CD14-positive monocyte (primary cell): Measurements from ENCODE around the gene EML1. TPM values are rescaled to one million over a fixed set of nuclear protein-coding genes. Genes with fewer than 3 reads are reported as not detected.

Source experiments
- DNase-seq, 3 donors: peaks; one replicate each; pipeline ENCODE4 v3.0.0-alpha.2; 2011 to 2022
- H2AFZ ChIP-seq: 2 replicates; pipeline ENCODE4 v1.6.0; 2012; ENCODE audit warnings: mild to moderate bottlenecking, low read depth, low read length, inconsistent platforms; ENCODE audit not compliant: insufficient read depth, poor library complexity, severe bottlenecking
- H3K27ac ChIP-seq, 2 donors: 1 replicate in 1 of 2; 2 replicates in 1 of 2; pipeline ENCODE4 v1.5.1; 2012 to 2013; ENCODE audit warnings: low read length in 2 of 2, control low read depth in 1 of 2, inconsistent platforms in 1 of 2, low read depth in 1 of 2, mild to moderate bottlenecking in 1 of 2
- H3K27me3 ChIP-seq, 2 donors: one replicate each; pipeline versions ENCODE4 v1.6.0 to v1.6.1; 2011 to 2013; ENCODE audit warnings: low read length in 2 of 2; ENCODE audit not compliant: control insufficient read depth in 2 of 2, insufficient read depth in 2 of 2
- H3K36me3 ChIP-seq, 2 donors: replicated peaks in 1 of 2; 1 replicate in 1 of 2; 2 replicates in 1 of 2; pipeline versions ENCODE4 v1.5.1 to v1.6.1; 2012 to 2013; ENCODE audit warnings: low read length in 2 of 2, control low read depth in 1 of 2, inconsistent platforms in 1 of 2, mild to moderate bottlenecking in 1 of 2; ENCODE audit not compliant: insufficient read depth in 2 of 2, control insufficient read depth in 1 of 2
- H3K4me1 ChIP-seq, 2 donors: 1 replicate in 1 of 2; 2 replicates in 1 of 2; pipeline versions ENCODE4 v1.5.1 to v1.6.1; 2012 to 2013; ENCODE audit warnings: low read length in 2 of 2, control low read depth in 1 of 2, inconsistent platforms in 1 of 2, mild to moderate bottlenecking in 1 of 2, moderate library complexity in 1 of 2; ENCODE audit not compliant: insufficient read depth in 2 of 2, control insufficient read depth in 1 of 2
- H3K4me2 ChIP-seq: replicated peaks from 2 replicates; pipeline ENCODE3; 2012; ENCODE audit warnings: low read length, moderate library complexity, mild to moderate bottlenecking; ENCODE audit not compliant: poor library complexity, severe bottlenecking; ENCODE audit errors: extremely low read depth
- H3K4me3 ChIP-seq, 3 experiments: fragments of 200-600 bp in 1 of 3; sonication (generic) in 1 of 3; replicated peaks in 1 of 3; 1 replicate in 2 of 3; 2 replicates in 1 of 3; pipeline ENCODE4 v1.5.1; 2011 to 2013; ENCODE audit warnings: low read length in 3 of 3, mild to moderate bottlenecking in 3 of 3, control low read depth in 2 of 3, low read depth in 2 of 3, inconsistent platforms in 1 of 3, moderate library complexity in 1 of 3
- H3K79me2 ChIP-seq: 2 replicates; pipeline ENCODE4 v1.6.0; 2012; ENCODE audit warnings: mild to moderate bottlenecking, control low read depth, inconsistent platforms, low read length, moderate library complexity; ENCODE audit not compliant: insufficient read depth
- H3K9ac ChIP-seq: 2 replicates; pipeline ENCODE4 v1.6.0; 2017; ENCODE audit warnings: low read length, mild to moderate bottlenecking; ENCODE audit not compliant: insufficient read depth, poor library complexity, severe bottlenecking
- H3K9me3 ChIP-seq, 2 donors: replicated peaks in 1 of 2; 1 replicate in 1 of 2; 2 replicates in 1 of 2; pipeline versions ENCODE4 v1.5.1 to v1.6.1; 2012 to 2013; ENCODE audit warnings: low read length in 2 of 2, control low read depth in 1 of 2; ENCODE audit not compliant: control insufficient read depth in 1 of 2, insufficient read depth in 1 of 2
- H4K20me1 ChIP-seq: 2 replicates; pipeline ENCODE4 v1.6.0; 2012; ENCODE audit warnings: mild to moderate bottlenecking, low read length, control low read depth, moderate library complexity; ENCODE audit not compliant: insufficient read depth
- H3K27ac Mint-ChIP-seq, 7 donors: one replicate each; pipeline ENCODE4 v1.8.0; 2020; ENCODE audit warnings: mild to moderate bottlenecking in 7 of 7, mixed read lengths in 7 of 7, moderate library complexity in 6 of 7, inconsistent platforms in 2 of 7
- H3K27me3 Mint-ChIP-seq, 3 donors: one replicate each; pipeline ENCODE4 v1.8.0; 2021 to 2022; ENCODE audit warnings: low read depth in 3 of 3, mild to moderate bottlenecking in 3 of 3, mixed read lengths in 3 of 3, moderate library complexity in 3 of 3, inconsistent platforms in 1 of 3
- H3K36me3 Mint-ChIP-seq, 2 donors: one replicate each; pipeline ENCODE4 v1.8.0; 2020; ENCODE audit warnings: mixed read lengths in 2 of 2, inconsistent platforms in 1 of 2, mild to moderate bottlenecking in 1 of 2
- H3K4me1 Mint-ChIP-seq: one replicate; pipeline ENCODE4 v1.8.0; 2020; ENCODE audit warnings: mild to moderate bottlenecking, mixed read lengths
- H3K4me3 Mint-ChIP-seq, 2 donors: one replicate each; pipeline ENCODE4 v1.8.0; 2020; ENCODE audit warnings: mild to moderate bottlenecking in 2 of 2, mixed read lengths in 2 of 2, moderate library complexity in 1 of 2
- H3K9me3 Mint-ChIP-seq, 7 donors: one replicate each; pipeline ENCODE4 v1.8.0; 2020 to 2022; ENCODE audit warnings: mixed read lengths in 7 of 7, mild to moderate bottlenecking in 6 of 7, moderate library complexity in 6 of 7, inconsistent platforms in 2 of 7
- WGBS: methylation state at CpG from one replicate; pipeline ENCODE4 v1.1.5; 2013; ENCODE audit warnings: missing lambda C conversion rate; ENCODE audit not compliant: insufficient coverage; 5-methylcytosine and 5-hydroxymethylcytosine counted together
- intact Hi-C, 2 donors: fragments of 100-400 bp; cut with micrococcal nuclease; formaldehyde crosslinking; loops; one replicate each; pipeline versions ENCODE4 v1.15.0 to v1.15.1; 2023
- polyA plus RNA-seq, 3 donors: library from polyadenylated mRNA; depleted of rRNA in 1 of 3; unstranded in 2 of 3; stranded (reverse) in 1 of 3; fragments of 300-500 nt in 2 of 3; fragments of >200 nt in 1 of 3; fragmentation: Illumina TruSeq in 2 of 3; gene quantifications; 1 replicate in 2 of 3; 2 replicates in 1 of 3; pipeline ENCODE4 v1.2.3, GENCODE V29; 2012 to 2021
- TF ChIP-seq, protein P1 (sequence below): fragments of 200-600 bp; IDR thresholded peaks from one replicate; pipeline ENCODE4 v1.8.0; 2022; ENCODE audit warnings: antibody characterized with exemption, mild to moderate bottlenecking

The EML1 gene
- polyA plus RNA-seq, 3 donors: not detected

DNA sequence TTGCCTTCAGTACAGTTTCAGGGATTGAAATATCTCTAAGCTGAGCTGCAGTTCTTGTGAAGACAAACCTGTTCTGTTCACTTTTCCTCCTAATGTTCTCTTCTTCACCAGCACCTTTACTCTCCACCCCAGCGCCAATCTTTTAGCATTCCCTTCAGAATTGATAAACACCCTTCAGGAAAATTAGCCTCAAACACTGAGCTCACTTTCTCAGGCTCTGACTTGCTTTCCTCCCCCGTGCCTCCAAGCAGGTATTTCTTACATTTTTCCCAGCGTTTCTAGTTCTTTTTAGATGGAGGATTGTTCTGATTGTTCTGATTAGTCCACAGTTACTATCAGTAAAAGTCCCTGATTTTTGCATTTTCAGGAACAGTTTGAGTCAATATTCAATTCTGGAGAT lies 183.5 kb downstream of the EML1 start:
- no CpG with 5 or more reads among the region's 3 CpGs for WGBS
- TF ChIP-seq, protein P1, sequence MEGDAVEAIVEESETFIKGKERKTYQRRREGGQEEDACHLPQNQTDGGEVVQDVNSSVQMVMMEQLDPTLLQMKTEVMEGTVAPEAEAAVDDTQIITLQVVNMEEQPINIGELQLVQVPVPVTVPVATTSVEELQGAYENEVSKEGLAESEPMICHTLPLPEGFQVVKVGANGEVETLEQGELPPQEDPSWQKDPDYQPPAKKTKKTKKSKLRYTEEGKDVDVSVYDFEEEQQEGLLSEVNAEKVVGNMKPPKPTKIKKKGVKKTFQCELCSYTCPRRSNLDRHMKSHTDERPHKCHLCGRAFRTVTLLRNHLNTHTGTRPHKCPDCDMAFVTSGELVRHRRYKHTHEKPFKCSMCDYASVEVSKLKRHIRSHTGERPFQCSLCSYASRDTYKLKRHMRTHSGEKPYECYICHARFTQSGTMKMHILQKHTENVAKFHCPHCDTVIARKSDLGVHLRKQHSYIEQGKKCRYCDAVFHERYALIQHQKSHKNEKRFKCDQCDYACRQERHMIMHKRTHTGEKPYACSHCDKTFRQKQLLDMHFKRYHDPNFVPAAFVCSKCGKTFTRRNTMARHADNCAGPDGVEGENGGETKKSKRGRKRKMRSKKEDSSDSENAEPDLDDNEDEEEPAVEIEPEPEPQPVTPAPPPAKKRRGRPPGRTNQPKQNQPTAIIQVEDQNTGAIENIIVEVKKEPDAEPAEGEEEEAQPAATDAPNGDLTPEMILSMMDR: no peak
- Histone ChIP-seq H3K4me2 (no peak overlapping the region), H2AFZ (no peak overlapping the region), H3K27me3 (peaks cover 0 to 10% of the 10 kb centered on the region in 2 donors), H3K4me3 (no peak overlapping the region), H3K9ac (no peak overlapping the region), H3K9me3 (peaks cover 0 to 2% of the 10 kb centered on the region in 2 donors), H4K20me1 (no peaks in the 10 kb centered on the region), H3K4me1 (peaks cover 8 to 12% of the 10 kb centered on the region in 2 donors), H3K27ac (no peak overlapping the region), H3K79me2 (no peaks in the 10 kb centered on the region), H3K36me3 (no peaks in the 10 kb centered on the region)
- Mint-ChIP-seq H3K27ac (no peak overlapping the region), H3K36me3 (peaks cover 0 to 6% of the 10 kb centered on the region in 2 donors), H3K4me3 (no peak overlapping the region), H3K4me1 (peaks cover 8% of the 10 kb centered on the region), H3K9me3 (peaks cover 0 to 7% (median 4%) of the 10 kb centered on the region in 7 donors), H3K27me3 (peaks cover 10 to 16% (median 11%) of the 10 kb centered on the region in 3 donors)
- intact Hi-C loops: no loop called here
- DNase-seq: no peak

DNA sequence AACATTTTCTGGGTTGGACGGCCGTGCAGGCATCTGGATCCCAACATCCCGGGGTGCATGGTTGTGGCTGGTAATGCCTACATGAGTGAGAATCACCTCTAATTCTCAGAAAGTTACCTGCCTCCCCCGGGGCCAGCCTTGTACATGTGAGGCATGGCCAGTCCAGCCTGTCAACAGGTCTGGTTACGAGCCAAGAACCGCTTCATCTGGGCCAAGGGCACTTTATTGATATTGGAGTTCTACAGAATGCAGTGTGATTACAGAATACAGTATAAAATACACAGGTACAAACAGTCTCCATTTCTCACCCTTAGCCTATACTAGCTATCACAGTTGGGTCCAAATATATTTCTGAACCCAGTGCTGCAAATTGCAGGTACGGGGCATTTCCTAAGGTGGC lies 187.1 kb downstream of the EML1 start:
- H3K79me2 ChIP-seq: no peaks in the 10 kb centered on the region
- H3K36me3 ChIP-seq: no peaks in the 10 kb centered on the region
- H2AFZ ChIP-seq: no peak overlapping the region
- H3K27me3 Mint-ChIP-seq: peaks cover 0 to 3% (median 2%) of the 10 kb centered on the region in 3 donors
- no peaks in the 10 kb centered on the region for H3K36me3 Mint-ChIP-seq
- 70% methylated on average over 2 of the region's 7 CpGs for WGBS
- TF ChIP-seq, protein P1: no peak
- no peaks in the 10 kb centered on the region for H3K27me3 ChIP-seq
- no peak overlapping the region for H3K27ac ChIP-seq
- peaks cover 0 to 7% of the 10 kb centered on the region in 2 donors for H3K4me1 ChIP-seq
- peaks cover 0 to 2% of the 10 kb centered on the region in 2 donors for H3K9me3 ChIP-seq
- no peak overlapping the region for H3K4me2 ChIP-seq
- peaks cover 0 to 3% (median under 1%) of the 10 kb centered on the region in 7 donors for H3K9me3 Mint-ChIP-seq
- H3K4me3 ChIP-seq: no peak overlapping the region
- no peak for DNase-seq
- no peak overlapping the region for H3K9ac ChIP-seq
- H3K4me1 Mint-ChIP-seq: peaks cover 13% of the 10 kb centered on the region
- no peak overlapping the region for H3K27ac Mint-ChIP-seq
- no peak overlapping the region for H3K4me3 Mint-ChIP-seq
- intact Hi-C loops: loop anchor here in 1 of 2 donors (5.0 kb wide), 2 partner anchors 127 to 212 kb away; no protein-coding TSS in a partner anchor
- no peaks in the 10 kb centered on the region for H4K20me1 ChIP-seq
